Measurements from ENCODE around the gene FGF6.

Gene FGF6

GRCh38 chr12:4448943-4449850 lies 3.6 kb upstream of the FGF6 start:
- no peak for TF ChIP-seq CTCF (IDR thresholded peaks at IDR 0.05; ENCODE audit: insufficient read depth, low read length, missing control alignments)
- H3K4me3 ChIP-seq (ENCODE audit: low read depth, low read length): no peak overlapping the region
- no peak for DNase-seq (ENCODE audit: low read depth, low spot score)
- ChIA-PET POLR2A (no interaction called here), CTCF (no interaction called here)

GRCh38 chr12:4448371-4448940 lies 2.8 kb upstream of the FGF6 start:
- ChIA-PET CTCF (no interaction called here), POLR2A (no interaction called here)
- DNase-seq (ENCODE audit: low read depth, low spot score): no peak
- TF ChIP-seq CTCF (IDR thresholded peaks at IDR 0.05; ENCODE audit: insufficient read depth, low read length, missing control alignments): no peak
- no peak overlapping the region for H3K4me3 ChIP-seq (ENCODE audit: low read depth, low read length)

- CTCF ChIA-PET: interaction anchor here (2.0 kb wide), 1 partner anchor 26 kb away, joined by 5 read pairs; no protein-coding TSS in a partner anchor
- POLR2A ChIA-PET: no interaction called here
- no peak overlapping the region for H3K4me3 ChIP-seq (ENCODE audit: low read depth, low read length)
- DNase-seq (ENCODE audit: low read depth, low spot score): no peak
- TF ChIP-seq CTCF (IDR thresholded peaks at IDR 0.05; ENCODE audit: insufficient read depth, low read length, missing control alignments): no peak
These were observed 1.5 kb upstream of the FGF6 start for GRCh38 chr12:4447151-4447550.

- no peak for TF ChIP-seq CTCF (IDR thresholded peaks at IDR 0.05; ENCODE audit: insufficient read depth, low read length, missing control alignments)
- CTCF ChIA-PET: interaction anchor here (2.0 kb wide), 1 partner anchor 26 kb away, joined by 5 read pairs; no protein-coding TSS in a partner anchor
- POLR2A ChIA-PET: no interaction called here
- H3K4me3 ChIP-seq (ENCODE audit: low read depth, low read length): no peak overlapping the region
- DNase-seq (ENCODE audit: low read depth, low spot score): no peak
These were observed 720 bp upstream of the FGF6 start for GRCh38 chr12:4446335-4446734.

- POLR2A ChIA-PET: no interaction called here
- no peak overlapping the region for H3K4me3 ChIP-seq (ENCODE audit: low read depth, low read length)
- TF ChIP-seq CTCF (IDR thresholded peaks at IDR 0.05; ENCODE audit: insufficient read depth, low read length, missing control alignments): no peak
- CTCF ChIA-PET: no interaction called here
- no peak for DNase-seq (ENCODE audit: low read depth, low spot score)
These were observed 1.6 kb downstream of the FGF6 start for GRCh38 chr12:4444031-4444430.

- no peak overlapping the region for H3K4me3 ChIP-seq (ENCODE audit: low read depth, low read length)
- DNase-seq (ENCODE audit: low read depth, low spot score): no peak
- ChIA-PET CTCF (no interaction called here), POLR2A (no interaction called here)
- no peak for TF ChIP-seq CTCF (IDR thresholded peaks at IDR 0.05; ENCODE audit: insufficient read depth, low read length, missing control alignments)
These were observed 2.0 kb downstream of the FGF6 start for GRCh38 chr12:4443616-4444015.

Measured in AG04449 (cell line).